ENCODE results near the gene CNIH2.

The CNIH2 gene

GRCh38 chr11:66332371-66333219 is 54.6 kb downstream of the CNIH2 start:
- DNase-seq (ENCODE audit: low read depth): no peak

- no peak for DNase-seq (ENCODE audit: low read depth)
Observed at GRCh38 chr11:66333220-66333877, 55.4 kb downstream of the CNIH2 start.

All from CMK (cell line).